ENCODE data around the gene LGMN.
"Not testable (repeated sequence)": the region's sequence is repeated elsewhere in the genome, so short reads cannot be mapped to it uniquely, and the experiment has no call there.

Gene LGMN

GRCh38 chr14:92760524-92760805 is 12.0 kb upstream of the LGMN start:
- no peak for DNase-seq (ENCODE audit: low spot score)

DNA sequence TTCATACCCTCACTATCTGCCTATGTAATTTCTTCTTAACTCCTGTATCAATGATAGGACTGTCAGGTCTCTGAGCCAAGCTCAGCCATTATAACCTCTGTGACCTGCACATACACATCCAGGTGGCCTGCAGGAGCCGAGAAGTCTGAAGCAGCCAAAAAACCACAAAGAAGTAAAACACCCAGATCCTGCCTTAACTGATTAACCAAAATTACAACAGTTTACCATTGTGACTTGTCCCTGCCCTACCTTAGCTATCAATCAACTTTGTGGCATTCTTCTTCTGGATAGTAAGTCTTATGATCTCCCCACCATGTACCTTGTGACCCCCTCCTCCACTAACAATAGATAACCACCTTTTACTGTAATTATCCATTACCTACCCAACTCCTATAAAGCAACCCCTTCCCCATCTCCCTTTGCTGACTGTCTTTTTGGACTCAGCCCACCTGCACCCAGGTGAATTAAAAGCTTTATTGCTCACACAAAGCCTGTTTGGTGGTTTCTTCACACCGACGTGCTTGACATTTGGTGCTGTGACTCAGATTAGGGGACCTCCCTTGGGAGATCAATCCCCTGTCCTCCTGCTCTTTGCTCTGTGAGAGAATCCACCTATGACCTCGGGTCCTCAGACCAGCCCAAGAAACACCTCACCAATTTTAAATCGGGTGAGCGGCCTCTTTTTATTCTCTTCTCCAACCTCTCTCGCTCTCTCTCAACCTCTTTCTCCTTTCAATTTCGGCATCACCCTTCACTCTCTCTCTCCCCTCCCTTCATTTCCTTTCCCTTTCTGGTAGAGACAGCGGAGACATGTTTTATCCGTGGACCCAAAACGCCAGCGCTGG is 11.5 kb upstream of the LGMN start:
- no peak for DNase-seq (ENCODE audit: low spot score)

DNA sequence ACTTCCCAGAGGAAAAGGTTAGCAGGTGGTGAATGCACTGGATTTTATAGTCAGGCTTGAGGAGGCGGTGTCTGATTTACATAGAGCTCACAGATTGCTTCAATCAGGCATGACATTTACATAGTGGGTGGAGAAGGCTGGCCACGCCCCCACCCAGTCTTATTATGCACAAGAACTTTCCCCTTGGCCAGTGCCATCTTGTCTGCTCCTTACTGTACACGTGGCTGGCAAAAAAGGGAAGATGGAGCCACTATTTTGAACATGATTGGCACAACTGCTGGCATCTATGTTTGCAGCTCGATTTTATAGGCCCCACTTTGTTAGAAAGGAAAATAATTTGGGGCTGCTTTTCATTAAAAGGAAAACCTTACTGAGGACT is 10.9 kb upstream of the LGMN start:
- no peak for DNase-seq (ENCODE audit: low spot score)

- DNase-seq (ENCODE audit: low spot score) = no peak
Observed at GRCh38 chr14:92756446-92756845, 8.0 kb upstream of the LGMN start.

DNA sequence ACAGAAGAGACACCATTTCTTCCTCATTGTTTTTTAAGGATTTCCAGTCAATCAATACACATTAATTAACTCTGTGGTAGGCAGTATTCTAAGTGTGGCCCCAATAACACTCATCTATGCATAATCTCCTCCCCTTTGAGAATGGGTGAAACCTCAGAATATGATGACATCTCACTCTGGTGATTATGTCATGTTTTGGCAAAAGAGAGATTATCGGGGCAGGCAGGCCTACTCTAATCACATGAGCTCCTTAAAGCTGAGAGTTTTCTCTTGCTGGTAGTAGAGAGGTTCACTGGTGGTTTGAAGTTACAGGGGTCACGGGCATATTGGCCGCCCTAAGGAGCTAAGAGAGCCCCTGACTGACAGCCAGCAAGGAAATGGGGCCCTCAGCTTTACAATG is 7.1 kb upstream of the LGMN start:
- DNase-seq (ENCODE audit: low spot score) = no peak

DNA sequence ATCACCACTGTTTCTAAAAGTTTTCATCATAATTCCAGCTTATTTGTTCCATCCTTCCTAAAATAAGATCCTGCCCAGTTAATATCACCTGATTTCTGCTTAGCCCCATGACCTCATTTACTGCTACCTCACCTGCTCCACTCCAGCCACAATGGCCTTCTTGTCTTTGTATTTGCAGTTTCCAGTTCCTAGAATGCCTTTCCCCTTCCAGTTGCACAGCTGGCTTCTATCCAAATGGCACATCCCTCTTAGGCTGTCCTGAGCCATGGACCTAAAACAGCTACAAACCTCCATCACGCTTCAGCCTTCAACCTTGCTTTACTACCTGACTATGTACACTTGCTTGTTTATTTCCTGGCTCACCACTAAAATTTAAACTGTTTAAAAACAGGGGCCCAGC is 6.5 kb upstream of the LGMN start:
- no peak for DNase-seq (ENCODE audit: low spot score)

DNA sequence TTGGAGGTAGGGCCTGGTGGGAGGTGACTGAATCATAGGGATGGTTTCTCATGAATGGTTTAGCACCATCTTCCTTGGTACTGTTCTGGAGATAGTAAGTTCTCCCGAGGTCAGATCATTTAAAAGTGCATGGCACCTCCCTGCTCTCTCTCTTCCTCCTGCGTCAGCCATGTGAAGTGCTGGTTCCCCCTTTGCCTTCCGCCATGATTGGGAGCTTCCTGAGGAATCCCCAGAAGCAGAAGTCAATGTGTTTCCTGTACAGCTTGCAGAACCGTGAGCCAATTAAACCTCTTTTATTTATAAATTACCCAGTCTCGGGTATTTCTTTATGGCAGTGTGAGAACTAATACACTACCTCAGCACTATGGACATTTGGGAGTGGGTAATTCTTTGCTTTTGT is 4.8 kb upstream of the LGMN start:
- peak; percentile 25 for DNase-seq (ENCODE audit: low spot score)

DNA sequence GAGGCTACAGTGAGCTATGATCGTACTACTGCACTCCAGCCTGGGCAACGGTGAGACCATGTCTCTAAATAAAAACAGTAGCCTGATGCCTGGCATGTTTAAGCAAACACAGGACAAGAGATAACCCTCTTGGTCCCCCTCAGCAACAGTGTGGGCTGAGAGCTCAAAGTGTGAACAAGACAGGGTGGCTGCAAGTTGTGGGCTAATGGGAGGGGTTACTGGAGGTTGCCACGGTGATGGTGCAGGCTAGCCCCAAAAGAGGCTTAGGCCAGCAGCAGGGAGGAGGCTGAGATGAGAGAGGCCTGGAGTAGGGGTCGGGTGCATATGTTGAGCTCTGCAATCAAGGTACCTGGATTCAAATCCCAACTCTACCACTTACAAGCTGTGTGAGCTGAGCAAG is 3.4 kb upstream of the LGMN start:
- DNase-seq (ENCODE audit: low spot score) = no peak

- peak; percentile 7 for DNase-seq (ENCODE audit: low spot score)
Observed at GRCh38 chr14:92750994-92751400, 2.6 kb upstream of the LGMN start.

GRCh38 chr14:92750222-92750728 is 1.8 kb upstream of the LGMN start:
- not testable (repeated sequence) for DNase-seq (ENCODE audit: low spot score)

- peak; percentile 24 for DNase-seq (ENCODE audit: low spot score)
Observed at GRCh38 chr14:92747701-92748258, 647 bp downstream of the LGMN start.

DNA sequence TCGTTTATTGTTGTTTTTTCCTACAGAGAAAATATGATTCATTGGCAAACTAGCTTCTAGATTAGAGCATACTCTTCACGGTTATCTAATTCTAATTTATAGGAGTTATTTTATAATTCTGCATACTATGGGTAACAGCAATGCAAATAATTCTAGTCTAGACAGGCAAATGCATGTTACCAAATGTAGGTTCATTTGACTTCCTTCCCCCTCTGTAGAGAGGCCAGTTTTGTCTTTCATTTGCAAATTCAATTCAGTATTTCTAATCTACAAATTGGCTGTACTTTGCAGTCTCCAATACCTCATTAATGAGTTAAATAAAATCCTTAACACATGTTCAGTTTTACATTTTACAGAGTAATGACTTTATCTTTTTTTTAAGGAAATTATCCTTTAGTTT is 4.2 kb downstream of the LGMN start:
- DNase-seq (ENCODE audit: low spot score) = no peak

- DNase-seq (ENCODE audit: low spot score) = no peak
Observed at GRCh38 chr14:92740440-92740839, 8.0 kb downstream of the LGMN start.

DNA sequence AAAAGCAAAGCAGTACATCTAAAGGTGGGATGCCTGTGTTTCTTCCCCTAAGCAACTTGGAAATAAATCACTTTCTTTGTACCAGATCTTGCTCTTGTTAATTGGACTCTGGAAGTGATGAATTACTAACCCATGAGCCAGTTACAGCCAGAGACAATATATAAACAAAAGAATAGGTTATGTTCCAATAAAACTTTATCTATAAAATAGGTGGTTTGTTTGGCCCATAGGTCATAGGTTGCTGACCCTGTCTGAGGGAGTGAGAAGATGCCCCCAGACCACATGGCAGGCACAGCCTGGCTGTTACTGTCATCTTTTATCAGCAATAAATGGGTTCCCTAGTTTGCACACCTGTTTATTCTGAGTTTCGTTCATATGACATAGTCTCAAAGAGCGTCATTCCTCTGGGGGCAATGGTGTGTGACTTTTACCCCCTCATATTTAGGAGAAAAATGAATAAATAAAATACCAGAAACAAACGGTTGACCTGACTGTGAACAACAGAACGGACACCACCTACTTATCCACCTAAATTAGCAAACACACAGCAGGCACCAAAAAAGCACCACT is 10.7 kb downstream of the LGMN start:
- DNase-seq (ENCODE audit: low spot score) = no peak

DNA sequence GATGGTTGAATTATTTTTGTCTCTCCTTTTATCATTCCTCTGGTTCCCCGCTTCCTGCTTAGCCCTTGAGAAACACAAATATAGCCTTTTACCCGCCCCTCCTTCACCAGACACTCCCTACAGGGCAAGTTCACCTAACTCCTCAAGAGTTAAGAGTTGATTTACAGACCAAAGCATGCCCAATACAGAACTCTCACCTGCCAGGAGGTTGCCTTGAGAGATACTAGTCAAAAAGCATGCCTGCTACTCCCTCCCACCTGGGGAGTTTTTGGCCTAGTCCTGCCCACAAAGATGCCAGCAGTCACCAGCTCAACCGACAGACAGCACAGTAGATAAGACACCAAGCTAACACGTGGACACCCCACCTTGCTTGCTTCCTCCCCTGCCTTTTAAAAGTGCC is 11.2 kb downstream of the LGMN start:
- no peak for DNase-seq (ENCODE audit: low spot score)

- no peak for DNase-seq (ENCODE audit: low spot score)
Observed at GRCh38 chr14:92735344-92735743, 13.1 kb downstream of the LGMN start.

GRCh38 chr14:92734618-92735017 is 13.8 kb downstream of the LGMN start:
- no peak for DNase-seq (ENCODE audit: low spot score)

DNA sequence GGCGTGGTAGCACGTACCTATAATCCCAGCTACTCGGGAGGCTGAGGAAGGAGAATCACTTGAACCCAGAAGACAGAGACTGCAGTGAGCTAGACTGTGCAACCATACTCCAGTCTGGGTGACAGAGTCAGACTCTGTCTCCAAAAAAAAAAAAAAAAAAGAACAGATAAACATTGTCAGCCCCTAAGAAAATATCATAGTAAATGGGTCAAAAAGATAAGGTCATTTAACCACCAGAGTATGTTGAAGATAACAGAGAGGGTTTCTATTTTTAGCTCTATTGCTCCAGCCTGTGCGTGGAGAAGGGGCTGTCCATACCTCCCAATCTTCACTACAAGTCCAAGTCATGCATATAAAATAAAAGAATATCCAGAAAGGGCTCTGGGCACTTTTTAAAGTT is 15.4 kb downstream of the LGMN start:
- DNase-seq (ENCODE audit: low spot score) = no peak

DNA sequence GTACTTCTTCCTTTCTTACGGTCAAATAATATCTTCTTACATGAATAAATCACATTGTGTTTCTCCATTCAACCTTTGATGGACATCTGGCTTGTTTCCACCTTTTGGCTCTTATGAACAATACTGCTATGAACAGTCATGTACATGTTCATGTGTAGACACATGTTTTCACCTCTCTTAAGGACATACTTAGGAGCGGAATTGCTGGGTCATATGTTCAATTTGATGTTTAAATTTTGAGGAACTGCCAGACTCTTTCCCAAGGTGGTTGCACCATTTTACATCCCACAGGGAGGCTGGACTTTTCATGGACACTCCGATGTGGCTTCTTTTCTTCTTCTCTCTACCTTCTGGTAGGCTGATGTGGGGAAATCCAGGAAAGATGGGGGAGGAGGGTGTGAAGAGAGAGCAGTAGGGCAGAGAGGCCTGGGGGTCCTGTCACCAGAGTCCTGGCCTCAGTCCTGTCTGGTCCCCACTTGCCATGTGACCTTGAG is 16.8 kb downstream of the LGMN start:
- DNase-seq (ENCODE audit: low spot score) = no peak

DNA sequence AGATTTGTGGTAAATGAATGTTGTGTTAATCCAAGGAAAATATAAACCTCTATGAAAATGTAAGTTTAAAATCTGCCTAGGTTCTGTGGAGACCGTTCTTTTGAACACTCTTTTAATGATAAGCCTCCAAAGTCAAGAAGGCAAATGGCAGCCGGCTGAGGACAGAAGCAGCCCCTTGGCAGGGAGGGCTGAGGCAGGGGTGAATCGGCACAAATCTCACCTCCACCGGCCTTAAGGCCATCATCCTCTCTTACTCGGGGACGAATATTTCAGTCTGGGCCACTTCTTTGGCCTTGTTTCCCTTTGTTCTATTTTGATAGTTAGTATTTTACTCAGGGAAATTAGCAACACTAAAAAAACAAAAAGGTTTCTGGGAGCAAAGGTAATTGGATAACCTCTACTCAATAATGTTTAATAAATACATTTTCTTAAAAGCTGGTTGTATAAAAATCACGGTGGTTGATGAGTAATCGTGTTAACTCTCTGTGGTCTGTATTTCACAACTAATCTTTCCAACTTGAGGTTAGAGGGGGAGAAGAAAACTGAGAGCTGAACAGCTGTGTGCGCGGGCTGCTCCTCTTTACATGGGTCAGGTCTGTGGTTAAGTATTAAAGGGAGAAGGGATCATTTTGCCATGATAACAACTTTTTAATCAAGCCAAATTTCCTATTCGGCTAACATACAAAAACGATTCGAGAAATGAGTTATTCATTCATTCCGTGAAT is 18.6 kb downstream of the LGMN start:
- no peak for DNase-seq (ENCODE audit: low spot score)

GRCh38 chr14:92728759-92729364 is 19.6 kb downstream of the LGMN start:
- DNase-seq (ENCODE audit: low spot score) = no peak

DNA sequence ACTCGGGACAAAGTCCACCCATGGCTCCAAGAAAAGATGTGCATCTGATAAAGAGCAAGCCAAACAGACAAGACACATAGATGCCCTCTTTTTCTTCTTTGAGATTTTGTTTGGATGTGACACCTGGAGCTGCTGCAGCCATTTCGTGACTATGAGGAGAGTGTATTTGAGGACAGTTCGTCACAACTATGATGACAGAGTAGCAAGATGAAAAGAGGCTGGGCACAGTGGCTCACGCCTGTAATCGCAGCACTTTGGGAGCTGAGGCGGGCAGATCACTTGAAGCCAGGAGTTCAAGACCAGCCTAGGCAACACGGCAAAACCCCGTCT is 21.5 kb downstream of the LGMN start:
- no peak for DNase-seq (ENCODE audit: low spot score)
